Mucosa of rectum (tissue), 2 donors: ENCODE measurements around the gene SCG3.

ENCODE experiments used
- H3K27ac ChIP-seq, 2 donors: one replicate each; pipeline ENCODE4 v1.7.0; 2013; ENCODE audit warnings: inconsistent platforms in 2 of 2, low read depth in 2 of 2, low read length in 2 of 2
- H3K27me3 ChIP-seq, 2 donors: one replicate each; pipeline ENCODE4 v1.7.0; 2013; ENCODE audit warnings: low read length in 2 of 2; ENCODE audit not compliant: control insufficient read depth in 2 of 2, insufficient read depth in 2 of 2
- H3K36me3 ChIP-seq, 2 donors: one replicate each; pipeline ENCODE4 v1.7.0; 2013; ENCODE audit warnings: low read length in 2 of 2; ENCODE audit not compliant: control insufficient read depth in 2 of 2, insufficient read depth in 2 of 2
- H3K4me1 ChIP-seq, 2 donors: one replicate each; pipeline ENCODE4 v1.7.0; 2013; ENCODE audit warnings: low read length in 2 of 2, mild to moderate bottlenecking in 1 of 2; ENCODE audit not compliant: control insufficient read depth in 2 of 2, insufficient read depth in 2 of 2
- H3K4me3 ChIP-seq, 2 donors: one replicate each; pipeline ENCODE4 v1.7.0; 2013; ENCODE audit warnings: low read length in 2 of 2
- H3K9ac ChIP-seq, 2 donors: one replicate each; pipeline ENCODE4 v1.7.0; 2013; ENCODE audit warnings: low read length in 2 of 2, low read depth in 1 of 2, mild to moderate bottlenecking in 1 of 2
- H3K9me3 ChIP-seq, 2 donors: one replicate each; pipeline ENCODE4 v1.7.0; 2013; ENCODE audit warnings: low read length in 2 of 2; ENCODE audit not compliant: control insufficient read depth in 2 of 2
- donor health status: healthy.
- donor health status: Normal muscosa, but diverticular disease.

SCG3 gene

DNA sequence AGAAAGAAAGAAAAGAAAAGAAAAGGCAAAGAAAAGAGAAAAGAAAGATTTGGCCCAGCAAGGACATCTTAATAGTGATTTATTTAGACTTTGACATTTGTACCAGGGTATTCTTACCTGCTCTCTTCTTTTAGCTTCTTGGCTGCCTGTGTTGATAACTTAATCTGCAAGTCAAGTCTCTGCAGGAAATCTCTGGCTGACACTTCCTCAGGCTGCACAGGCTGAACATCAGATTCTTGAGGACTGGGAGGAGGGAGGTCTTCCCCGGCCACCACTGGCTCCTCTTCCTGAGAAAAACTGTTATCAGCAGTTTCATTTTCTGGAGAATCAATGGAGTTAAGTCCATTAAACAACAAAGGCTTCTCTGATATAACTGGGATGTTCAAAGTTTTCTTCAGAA, 43.4 kb downstream of the SCG3 start:
- Histone ChIP-seq H3K9ac (no peak overlapping the region), H3K9me3 (no peaks in the 10 kb centered on the region), H3K36me3 (peaks cover 2% of the 10 kb centered on the region in 2 donors), H3K27ac (no peak overlapping the region), H3K4me3 (no peak overlapping the region), H3K4me1 (no peaks in the 10 kb centered on the region), H3K27me3 (no peaks in the 10 kb centered on the region)

- H3K27ac ChIP-seq: no peak overlapping the region
- peaks cover 3 to 6% of the 10 kb centered on the region in 2 donors for H3K4me1 ChIP-seq
- no peaks in the 10 kb centered on the region for H3K9me3 ChIP-seq
Observed at GRCh38 chr15:51726302-51727073, 45.2 kb downstream of the SCG3 start.

GRCh38 chr15:51727141-51727897, 46.0 kb downstream of the SCG3 start:
- Histone ChIP-seq H3K27me3 (no peaks in the 10 kb centered on the region), H3K9me3 (no peaks in the 10 kb centered on the region), H3K9ac (no peak overlapping the region), H3K27ac (no peak overlapping the region), H3K4me3 (no peak overlapping the region), H3K4me1 (peaks cover 7 to 13% of the 10 kb centered on the region in 2 donors), H3K36me3 (peaks cover 0 to 2% of the 10 kb centered on the region in 2 donors)

More at GRCh38 chr15:51726302-51727073, 45.2 kb downstream of the SCG3 start:
- Histone ChIP-seq H3K4me3 (no peak overlapping the region), H3K27me3 (no peaks in the 10 kb centered on the region), H3K9ac (no peak overlapping the region), H3K36me3 (peaks cover 2% of the 10 kb centered on the region in 2 donors)

- Histone ChIP-seq H3K4me3 (peak overlapping the region; percentile 60 to 65), H3K9ac (peak overlapping the region; percentile 18 to 44), H3K36me3 (no peaks in the 10 kb centered on the region), H3K4me1 (peaks cover 14 to 16% of the 10 kb centered on the region in 2 donors), H3K27ac (peak overlapping the region; percentile 74 to 77), H3K27me3 (no peaks in the 10 kb centered on the region), H3K9me3 (no peaks in the 10 kb centered on the region)
Observed at GRCh38 chr15:51731549-51732267, 50.4 kb downstream of the SCG3 start.

DNA sequence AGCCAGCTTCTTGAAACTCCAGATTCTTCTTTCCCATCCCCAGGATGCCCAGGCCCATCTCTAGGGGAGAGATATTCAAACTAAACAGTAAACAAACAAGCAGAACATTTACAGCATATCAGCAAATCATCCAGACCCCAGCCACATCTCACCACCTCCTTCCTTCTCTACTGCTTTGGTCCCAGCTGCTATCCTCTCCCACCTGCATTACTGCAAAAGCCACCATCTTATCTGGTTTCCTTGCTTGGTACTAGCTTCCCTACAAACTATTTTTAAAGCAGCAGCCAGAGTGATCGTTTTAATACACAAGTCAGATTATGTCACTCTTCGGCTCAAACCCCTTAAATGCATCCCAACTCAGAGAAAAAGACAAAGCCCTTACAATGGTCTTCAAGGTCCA, 51.3 kb downstream of the SCG3 start:
- H3K27me3 ChIP-seq: no peaks in the 10 kb centered on the region
- H3K27ac ChIP-seq: peak overlapping the region in 1 of 2 donors; percentile 74
- H3K4me1 ChIP-seq: peaks cover 14 to 17% of the 10 kb centered on the region in 2 donors
- no peaks in the 10 kb centered on the region for H3K9me3 ChIP-seq
- H3K9ac ChIP-seq: no peak overlapping the region
- no peak overlapping the region for H3K4me3 ChIP-seq
- no peaks in the 10 kb centered on the region for H3K36me3 ChIP-seq

DNA sequence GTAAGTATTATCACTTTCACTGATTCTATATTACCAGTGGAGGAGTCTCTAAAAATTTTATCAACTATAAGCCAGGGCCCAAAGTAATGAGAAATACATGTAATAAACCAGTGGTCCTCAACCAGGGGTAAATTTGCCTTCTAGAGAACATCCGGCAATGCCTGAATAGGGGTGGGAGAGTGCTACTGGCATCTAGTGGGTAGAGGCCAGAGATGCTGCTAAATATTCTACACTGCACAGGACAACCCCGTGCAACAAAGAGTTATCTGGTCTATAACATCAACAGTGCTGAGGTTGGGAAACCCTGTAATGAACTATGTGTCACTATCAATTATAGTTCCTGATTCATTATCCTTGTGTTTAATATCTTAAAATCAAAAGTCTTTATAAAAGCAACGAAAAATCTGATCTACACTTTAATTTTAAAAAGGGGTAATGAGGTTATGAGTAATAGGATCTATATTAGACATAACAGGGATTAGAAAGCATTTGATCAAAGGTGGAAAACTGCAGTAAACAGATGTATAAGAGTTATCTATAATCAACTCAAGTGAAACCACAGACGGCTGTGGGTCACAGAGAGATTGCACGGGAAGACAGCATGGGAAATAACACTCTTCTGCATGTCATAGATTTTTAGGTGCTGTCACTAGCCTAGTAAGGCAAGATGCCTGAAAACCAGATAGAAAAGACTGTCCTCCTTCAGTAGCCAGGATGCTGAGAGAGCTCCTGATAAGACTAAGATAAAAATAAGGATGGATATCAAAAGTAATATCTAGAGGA, 54.1 kb downstream of the SCG3 start:
- H3K36me3 ChIP-seq: no peaks in the 10 kb centered on the region
- no peak overlapping the region for H3K4me3 ChIP-seq
- H3K27me3 ChIP-seq: no peaks in the 10 kb centered on the region
- no peak overlapping the region for H3K27ac ChIP-seq
- H3K9me3 ChIP-seq: no peaks in the 10 kb centered on the region
- H3K4me1 ChIP-seq: peaks cover 17% of the 10 kb centered on the region in 2 donors
- no peak overlapping the region for H3K9ac ChIP-seq

DNA sequence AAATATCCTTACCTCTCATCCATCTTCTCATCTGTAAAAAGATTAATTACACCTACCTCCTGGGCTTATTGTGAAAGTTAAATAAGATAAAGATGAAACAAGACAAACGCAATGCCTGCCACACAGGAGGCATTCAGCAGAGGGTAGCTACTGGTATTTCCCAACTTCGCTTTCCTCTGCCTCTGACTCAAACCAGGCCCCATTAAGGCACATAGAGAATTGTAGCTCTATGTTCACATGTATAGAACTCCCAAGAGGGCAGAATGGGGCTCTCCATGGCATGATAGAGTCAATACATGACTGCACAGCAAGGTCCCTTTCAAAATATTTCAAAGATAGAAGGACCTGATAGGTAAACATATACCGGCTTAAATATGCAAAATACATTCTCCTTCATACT, 54.8 kb downstream of the SCG3 start:
- H3K4me3 ChIP-seq: peak overlapping the region in 1 of 2 donors; percentile 84
- H3K4me1 ChIP-seq: peaks cover 14 to 15% of the 10 kb centered on the region in 2 donors
- H3K27me3 ChIP-seq: no peaks in the 10 kb centered on the region
- peak overlapping the region in 1 of 2 donors; percentile 19 for H3K9ac ChIP-seq
- H3K9me3 ChIP-seq: no peaks in the 10 kb centered on the region
- H3K36me3 ChIP-seq: no peaks in the 10 kb centered on the region
- H3K27ac ChIP-seq: no peak overlapping the region

GRCh38 chr15:51736751-51737521, 55.6 kb downstream of the SCG3 start:
- peak overlapping the region; percentile 73 to 79 for H3K9ac ChIP-seq
- peaks cover 7 to 14% of the 10 kb centered on the region in 2 donors for H3K4me1 ChIP-seq
- H3K27ac ChIP-seq: peak overlapping the region; percentile 67 to 79
- no peaks in the 10 kb centered on the region for H3K27me3 ChIP-seq
- H3K4me3 ChIP-seq: peak overlapping the region; percentile 70 to 84
- H3K36me3 ChIP-seq: no peaks in the 10 kb centered on the region
- H3K9me3 ChIP-seq: no peaks in the 10 kb centered on the region
